ENCODE measurements around the gene CD79A.
"Not testable (repeated sequence)": the region's sequence is repeated elsewhere in the genome, so short reads cannot be mapped to it uniquely, and the experiment has no call there.

Gene CD79A

GRCh38 chr19:41905273-41906002 is 28.4 kb downstream of the CD79A start:
- no peak for DNase-seq (ENCODE audit: low spot score)

GRCh38 chr19:41906271-41906670 is 29.2 kb downstream of the CD79A start:
- no peak for DNase-seq (ENCODE audit: low spot score)

DNA sequence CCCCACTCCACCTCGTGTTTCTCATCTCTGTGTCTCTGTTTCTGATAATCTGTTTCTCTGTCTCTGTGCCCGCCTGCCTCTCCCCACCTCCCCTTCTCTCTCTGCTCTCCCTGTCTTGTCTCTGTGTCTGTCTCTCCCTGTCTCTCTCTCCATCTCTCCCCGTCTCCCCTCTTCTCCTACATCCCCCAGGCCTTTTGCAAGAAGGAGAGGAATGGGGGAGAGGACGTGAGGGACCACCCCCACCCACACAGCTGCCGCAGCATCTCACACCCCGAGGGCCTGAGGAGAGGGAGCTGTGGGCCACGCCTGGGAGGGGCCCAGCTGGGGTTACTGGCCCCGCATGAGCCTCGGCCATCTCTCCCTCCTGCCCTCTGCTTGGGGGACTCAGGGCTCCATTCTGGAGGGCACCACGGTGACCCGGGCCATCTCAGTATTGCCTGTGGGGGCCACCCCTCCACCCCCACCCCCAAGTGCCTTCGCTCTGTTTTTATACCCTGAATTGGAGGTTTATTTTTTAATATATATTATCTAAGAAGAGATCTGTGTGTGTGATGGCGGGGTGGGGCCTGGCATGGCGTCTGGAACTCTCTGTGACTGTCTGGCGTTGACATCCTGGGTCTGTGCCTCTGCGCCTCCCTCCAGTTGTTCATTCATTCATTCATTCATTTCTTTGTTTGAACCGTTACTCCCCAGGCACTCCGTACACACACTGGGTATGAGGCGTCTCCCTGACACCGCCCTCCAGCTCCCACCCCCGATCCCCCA is 30.0 kb downstream of the CD79A start:
- no peak for DNase-seq (ENCODE audit: low spot score)

GRCh38 chr19:41907994-41908615 is 31.0 kb downstream of the CD79A start:
- no peak for DNase-seq (ENCODE audit: low spot score)

DNA sequence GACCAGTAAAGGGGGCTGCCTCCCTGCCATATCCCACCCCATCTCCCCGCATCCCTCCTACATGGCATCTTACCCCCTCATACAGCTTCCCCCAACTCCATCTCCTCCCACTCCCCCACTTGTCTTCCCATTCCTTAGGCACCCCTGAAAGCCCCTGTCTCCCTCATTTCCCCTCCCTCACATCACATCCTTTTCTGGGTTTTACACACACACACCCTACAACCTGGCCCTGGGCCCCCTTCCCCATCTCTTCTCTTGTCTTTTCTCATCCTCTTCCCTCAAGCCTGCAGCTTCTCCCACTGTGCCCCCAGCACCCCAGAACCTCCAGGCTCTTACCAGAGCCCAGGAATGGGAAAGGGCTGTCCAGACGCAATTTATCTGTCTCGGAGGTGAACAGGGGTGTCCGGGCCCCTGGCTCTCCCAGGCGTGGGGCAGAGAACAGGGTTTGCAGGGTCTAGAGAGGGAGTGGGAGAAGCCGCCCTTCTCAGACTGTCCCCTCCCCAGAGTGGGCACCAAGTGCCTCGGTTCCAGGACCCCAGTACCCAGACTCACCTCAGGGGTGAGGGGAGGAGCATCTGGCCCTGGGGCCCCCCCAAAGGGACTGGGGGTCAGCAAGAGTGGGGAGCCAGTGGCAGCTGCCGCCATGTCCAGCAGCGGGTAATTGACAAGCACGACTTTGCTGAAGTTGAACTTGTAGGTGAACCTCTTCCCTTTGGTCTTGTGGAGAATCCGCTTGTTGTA is 31.8 kb downstream of the CD79A start:
- DNase-seq (ENCODE audit: low spot score) = no peak

- DNase-seq (ENCODE audit: low spot score) = no peak
Measured at GRCh38 chr19:41909706-41910105, 32.6 kb downstream of the CD79A start.

DNA sequence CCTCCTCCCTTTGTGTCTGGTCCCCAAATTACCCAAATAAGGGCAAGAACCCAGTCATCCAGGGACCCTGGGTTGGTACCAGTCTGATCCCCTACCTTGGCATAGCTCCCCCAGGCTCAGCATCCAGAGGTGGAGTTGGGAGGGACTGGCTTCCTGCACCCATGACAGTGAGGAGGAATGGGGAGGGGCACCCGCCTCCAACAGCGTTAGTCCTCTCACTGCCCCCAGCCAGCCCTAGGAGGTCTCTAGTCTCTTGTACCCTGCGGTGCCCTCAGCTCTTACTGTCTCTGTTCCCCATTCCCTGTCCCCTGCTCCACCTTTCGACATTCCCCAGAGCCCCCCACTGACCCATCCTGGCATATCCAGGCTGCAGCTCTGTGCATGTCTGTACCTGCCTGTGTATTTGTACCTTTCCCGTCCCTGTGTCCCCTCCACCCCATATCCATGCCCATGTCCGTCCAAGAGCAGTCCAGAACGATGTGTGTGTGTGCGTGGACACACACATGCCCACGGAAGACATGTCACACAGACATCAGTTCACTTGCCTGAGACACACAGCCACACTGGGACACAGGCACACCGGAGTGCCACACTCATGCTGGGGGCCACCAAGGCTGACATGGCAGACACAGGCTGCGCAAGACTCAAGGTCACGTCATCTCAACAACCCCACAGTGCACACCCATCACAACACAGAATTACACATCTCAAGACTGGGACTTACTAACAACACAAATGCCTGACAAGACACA is 33.3 kb downstream of the CD79A start:
- DNase-seq (ENCODE audit: low spot score) = no peak

DNA sequence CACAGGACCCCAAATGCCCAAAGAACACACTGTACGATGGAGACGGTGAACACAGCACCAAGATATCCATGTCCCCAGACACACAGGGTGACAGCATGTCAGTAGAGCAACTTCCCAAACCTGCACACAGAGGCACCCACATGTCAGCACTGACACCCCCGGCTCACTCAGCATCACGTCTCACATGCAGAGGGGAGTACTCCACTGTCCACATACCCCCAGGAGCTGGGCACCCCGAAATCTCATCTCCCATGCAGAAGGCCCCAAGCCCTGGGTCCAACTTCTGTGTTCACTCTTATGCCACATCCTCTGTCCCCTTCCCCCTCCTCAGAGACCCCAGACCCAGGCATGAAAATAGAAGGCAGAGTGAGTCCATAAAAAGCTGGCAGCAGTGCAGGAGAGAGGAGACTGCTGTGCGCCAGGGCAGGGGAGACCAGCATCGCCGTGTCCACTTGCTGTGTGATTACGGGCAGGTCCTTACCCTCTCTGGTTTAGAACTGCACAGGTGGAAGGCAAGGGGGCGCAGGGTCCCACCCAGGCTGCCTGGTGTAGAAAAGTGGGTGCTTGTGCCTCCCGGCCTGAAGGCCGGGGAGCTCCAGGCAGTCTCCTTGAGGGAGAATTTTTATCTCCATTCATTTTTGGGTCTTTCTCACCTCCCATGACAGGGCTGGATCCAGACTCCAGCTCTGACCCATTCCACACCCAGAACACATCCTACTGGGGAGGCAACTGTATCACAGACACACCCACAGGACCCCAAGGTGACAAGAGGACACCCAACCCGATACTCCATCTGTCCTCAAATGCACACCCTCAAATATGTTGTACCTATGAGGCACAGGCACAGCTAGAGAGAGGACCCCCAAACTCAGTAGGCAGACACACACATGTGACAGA is 34.2 kb downstream of the CD79A start:
- DNase-seq (ENCODE audit: low spot score) = no peak

DNA sequence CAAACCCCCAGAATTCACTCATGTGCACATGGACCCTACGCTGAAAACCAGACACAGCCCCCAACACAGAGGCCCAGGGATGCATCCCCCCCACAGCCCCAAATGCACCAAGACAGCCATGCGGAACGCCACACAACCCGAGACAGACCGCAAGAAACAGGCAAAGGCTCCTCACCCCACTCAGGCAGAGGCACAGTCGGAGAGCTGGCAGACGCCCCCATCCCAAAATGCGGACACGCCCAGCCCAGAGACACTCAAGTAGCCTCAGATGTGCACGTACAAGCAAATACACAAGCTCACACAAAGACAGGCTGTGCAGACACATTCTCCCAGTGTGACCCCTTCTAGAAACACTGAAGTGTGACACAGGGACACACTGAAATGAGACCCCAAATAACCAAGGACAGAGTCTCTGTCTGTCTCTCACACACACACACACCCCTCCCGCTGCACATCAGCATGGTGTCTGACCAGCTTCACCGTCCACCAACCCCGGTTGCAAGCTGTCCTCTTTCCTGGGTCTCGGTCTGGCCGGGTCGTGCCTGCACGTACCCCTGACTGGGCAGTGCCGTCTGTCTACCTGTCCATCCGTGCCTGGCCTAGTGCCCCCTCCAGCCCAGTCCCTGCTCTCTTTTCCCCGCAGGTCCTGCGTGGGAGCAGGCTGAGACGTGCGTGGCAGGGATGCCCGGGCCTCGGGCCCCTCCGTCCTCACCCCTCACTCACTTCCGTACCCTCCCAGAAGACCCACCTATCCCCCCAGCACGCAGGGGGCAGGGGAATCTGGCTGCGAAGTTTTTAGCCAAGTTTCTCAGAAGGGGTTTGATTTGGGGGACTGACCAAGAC is 35.0 kb downstream of the CD79A start:
- DNase-seq (ENCODE audit: low spot score) = no peak

DNA sequence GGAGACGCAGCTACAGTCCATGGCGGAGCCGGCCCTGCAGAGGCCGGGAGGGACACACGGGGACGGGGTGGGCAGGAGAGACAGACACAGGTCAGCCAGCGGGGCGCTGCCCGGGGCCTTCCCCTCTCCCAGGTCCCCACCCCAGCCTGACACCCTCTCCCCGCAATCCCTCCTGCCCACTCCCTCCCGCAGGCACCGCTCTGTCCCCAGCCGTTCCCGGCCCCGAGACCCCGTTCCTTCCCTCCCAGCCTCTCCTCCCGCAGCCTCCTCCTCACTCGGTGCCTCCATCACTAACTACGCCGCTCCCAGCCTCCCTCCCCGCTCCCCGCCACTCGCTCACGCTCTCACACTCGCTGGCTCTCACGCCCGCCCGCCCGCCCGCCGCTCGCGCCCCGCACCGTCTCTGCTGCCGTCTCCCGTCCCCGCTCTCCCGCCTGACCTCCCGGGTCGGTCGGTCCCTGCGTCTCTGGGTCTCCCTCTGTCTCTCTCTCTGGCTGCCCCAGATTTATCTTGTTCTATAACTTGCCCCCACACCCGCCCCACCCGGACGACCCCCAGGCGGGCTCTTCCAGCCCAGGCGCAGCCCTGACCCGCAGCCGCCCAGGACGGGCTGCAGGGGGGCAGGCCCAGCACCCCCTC is 35.9 kb downstream of the CD79A start:
- DNase-seq (ENCODE audit: low spot score) = no peak

- no peak for DNase-seq (ENCODE audit: low spot score)
Measured at GRCh38 chr19:41913538-41914423, 36.7 kb downstream of the CD79A start.

DNA sequence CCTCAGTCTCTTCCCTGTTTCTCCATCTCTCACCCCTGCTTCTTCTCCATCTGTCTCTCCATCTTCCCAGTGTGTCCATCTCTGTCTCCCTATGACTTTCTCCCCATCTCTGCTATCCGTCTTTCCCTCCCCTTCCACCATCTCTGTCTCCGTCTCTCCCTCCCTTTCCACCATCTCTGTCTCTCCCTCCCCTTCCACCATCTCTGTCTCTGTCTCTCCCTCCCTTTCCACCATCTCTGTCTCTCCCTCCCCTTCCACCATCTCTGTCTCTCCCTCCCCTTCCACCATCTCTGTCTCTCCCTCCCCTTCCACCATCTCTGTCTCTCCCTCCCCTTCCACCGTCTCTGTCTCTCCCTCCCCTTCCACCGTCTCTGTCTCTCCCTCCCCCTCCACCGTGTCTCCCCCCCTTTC is 37.4 kb downstream of the CD79A start:
- not testable (repeated sequence) for DNase-seq (ENCODE audit: low spot score)

- no peak for DNase-seq (ENCODE audit: low spot score)
Measured at GRCh38 chr19:41915021-41915775, 38.1 kb downstream of the CD79A start.

- no peak for DNase-seq (ENCODE audit: low spot score)
Measured at GRCh38 chr19:41915776-41916414, 38.8 kb downstream of the CD79A start.

GRCh38 chr19:41917676-41918075 is 40.6 kb downstream of the CD79A start:
- no peak for DNase-seq (ENCODE audit: low spot score)

DNA sequence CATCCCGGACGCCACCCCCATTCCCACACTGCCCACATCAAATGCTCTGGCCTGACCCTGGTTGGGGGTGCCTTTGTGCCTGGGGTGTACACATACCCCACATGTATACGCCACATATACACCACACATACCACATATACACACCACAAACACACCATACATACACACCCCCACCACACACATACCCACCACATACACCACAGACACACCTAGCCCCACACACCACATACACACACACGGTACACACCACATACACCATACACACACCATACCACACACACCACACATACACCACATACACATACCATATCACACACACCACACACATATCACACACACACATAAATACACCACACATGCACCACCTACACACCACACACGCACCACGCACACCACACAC is 41.0 kb downstream of the CD79A start:
- no peak for DNase-seq (ENCODE audit: low spot score)

All from LoVo (cell line).